GM21723 (cell line): Measurements from ENCODE around the gene ATP6V0A1.
"Not testable (repeated sequence)": the region's sequence is repeated elsewhere in the genome, so short reads cannot be mapped to it uniquely, and the experiment has no call there.

Experiments
- ATAC-seq: cut with Tn5 transposase; IDR thresholded peaks from one replicate; pipeline ENCODE4 v1.9.1; 2021; ENCODE audit warnings: mild to moderate bottlenecking, moderate library complexity; ENCODE audit not compliant: unreplicated experiment

ATP6V0A1 gene

DNA sequence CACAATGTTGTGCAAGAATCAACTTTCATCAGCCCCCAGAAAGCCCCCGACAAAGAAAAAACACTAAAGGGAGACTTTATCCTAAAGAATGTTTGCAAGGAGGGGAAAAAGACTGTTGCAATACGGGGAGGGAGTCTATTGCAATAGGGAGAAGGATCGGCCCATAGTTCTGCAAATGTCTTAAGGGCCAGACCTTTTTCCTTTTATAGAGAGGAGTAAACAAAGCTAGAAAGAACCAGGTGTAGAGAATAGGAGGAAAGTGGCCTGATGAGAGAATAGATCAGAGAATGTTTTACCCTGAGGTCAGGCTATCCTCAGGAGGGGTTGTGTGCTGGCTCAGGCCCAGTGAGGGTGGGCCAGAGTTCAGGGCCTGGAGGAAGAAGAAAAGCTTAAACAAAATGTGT is 26.9 kb upstream of the ATP6V0A1 start:
- ATAC-seq: no peak

DNA sequence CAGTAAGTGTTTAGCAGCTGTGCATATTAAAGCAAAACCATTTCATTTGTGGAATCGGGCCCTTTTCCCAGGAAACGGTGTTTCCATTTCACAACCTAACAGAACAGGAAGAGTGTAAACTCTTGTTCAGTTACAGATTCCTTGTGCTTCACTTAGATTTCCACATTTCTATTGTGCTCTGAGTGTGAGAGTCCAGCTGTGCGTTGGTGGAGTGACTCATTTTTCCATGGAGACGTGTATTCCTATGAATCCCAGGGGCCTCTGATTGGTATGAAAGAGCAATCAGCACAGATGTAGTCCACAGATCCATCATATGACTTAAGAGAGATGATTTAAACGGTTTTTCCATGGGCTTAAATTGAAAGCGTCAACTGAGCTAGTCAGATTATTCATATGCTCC is 22.3 kb upstream of the ATP6V0A1 start:
- no peak for ATAC-seq

DNA sequence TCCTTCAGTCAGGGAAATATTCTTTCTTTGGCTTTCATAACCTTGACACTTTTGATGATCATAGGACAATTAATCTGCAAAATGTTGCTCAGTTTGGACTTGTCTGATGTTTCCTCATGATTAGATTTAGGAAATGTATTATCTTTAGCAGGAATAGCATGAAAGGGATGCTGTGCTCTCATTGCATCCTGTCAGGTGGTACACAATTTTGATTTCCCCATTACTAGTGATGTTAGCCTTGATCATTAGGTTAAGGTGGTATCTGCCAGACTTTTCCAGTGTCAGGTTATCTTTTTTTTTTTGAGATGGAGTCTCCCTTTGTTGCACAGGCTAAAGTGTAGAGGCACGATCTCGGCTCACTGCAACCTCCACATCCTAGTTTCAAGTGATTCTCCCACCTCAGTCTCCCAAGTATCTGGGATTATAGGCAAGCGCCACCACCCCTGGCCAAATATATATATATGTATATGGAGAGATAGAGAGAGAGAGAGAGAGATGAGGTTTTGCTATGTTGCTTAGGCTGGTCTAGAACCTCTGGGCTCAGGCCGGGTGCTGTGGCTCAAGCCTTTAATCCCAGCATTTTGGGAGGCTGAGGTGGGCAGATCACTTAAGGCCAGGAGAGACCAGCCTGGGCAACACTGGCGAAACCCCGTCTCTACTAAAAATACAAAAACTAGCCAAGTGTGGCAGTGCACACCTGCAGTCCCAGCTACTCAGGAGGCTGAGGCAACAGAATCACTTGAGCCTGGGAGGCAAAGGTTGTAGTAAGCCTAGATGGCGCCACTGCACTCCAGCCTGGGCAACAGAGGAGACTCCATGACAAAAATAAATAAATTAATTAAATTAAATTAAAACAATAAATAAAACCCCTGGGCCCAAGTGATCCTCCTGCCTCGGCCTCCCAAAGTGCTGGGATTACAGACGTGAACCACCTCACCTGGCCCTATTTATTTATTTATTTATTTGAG is 19.8 kb upstream of the ATP6V0A1 start:
- ATAC-seq: no peak

DNA sequence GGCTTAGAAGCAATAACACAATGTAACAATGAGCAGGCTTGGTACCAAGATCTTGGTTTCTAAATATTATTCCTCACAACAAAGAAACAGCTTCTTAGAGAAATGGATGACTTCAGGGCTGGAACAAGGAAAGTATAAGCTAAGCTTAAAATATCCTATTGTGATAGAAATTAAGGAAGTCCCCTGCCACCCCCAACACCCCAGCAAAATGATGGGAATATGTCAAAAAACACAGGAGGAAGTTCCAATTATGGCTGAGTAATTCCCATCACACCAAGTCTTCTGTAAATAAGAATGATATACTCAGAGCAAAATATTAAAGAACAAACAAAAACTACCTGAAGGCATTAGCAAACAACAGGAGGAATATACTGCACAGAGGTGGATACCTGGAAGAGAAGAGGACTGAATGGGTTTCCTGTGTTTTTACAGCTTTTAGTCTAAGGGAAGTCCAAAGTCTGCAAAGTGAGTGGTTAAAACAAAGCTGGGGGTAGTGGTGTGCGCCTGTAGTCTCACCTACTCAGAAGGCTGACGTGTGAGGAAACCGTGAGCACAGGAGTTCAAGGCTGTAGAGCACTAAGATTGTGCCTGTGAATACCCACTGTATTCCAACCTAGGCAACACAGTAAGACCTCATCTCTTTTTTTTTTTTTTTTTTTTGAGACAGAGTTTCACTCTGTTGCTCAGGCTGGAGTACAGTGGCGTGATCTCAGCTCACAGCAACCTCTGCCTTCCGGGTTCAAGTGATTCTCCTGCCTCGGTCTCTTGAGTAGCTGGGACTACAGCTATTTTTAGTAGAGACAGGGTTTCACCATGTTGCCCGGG is 17.1 kb upstream of the ATP6V0A1 start:
- no peak for ATAC-seq

GRCh38 chr17:42442196-42442565 is 16.5 kb upstream of the ATP6V0A1 start:
- no peak for ATAC-seq

- not testable (repeated sequence) for ATAC-seq
Measured at GRCh38 chr17:42449176-42449575, 9.5 kb upstream of the ATP6V0A1 start.

- ATAC-seq: not testable (repeated sequence)
Measured at GRCh38 chr17:42449838-42450237, 8.8 kb upstream of the ATP6V0A1 start.

- not testable (repeated sequence) for ATAC-seq
Measured at GRCh38 chr17:42451270-42451669, 7.4 kb upstream of the ATP6V0A1 start.

- ATAC-seq: no peak
Measured at GRCh38 chr17:42453439-42453838, 5.2 kb upstream of the ATP6V0A1 start.

GRCh38 chr17:42454987-42455386 is 3.7 kb upstream of the ATP6V0A1 start:
- not testable (repeated sequence) for ATAC-seq

GRCh38 chr17:42456223-42457106 is 2.2 kb upstream of the ATP6V0A1 start:
- no peak for ATAC-seq

GRCh38 chr17:42457107-42457792 is 1.4 kb upstream of the ATP6V0A1 start:
- no peak for ATAC-seq

DNA sequence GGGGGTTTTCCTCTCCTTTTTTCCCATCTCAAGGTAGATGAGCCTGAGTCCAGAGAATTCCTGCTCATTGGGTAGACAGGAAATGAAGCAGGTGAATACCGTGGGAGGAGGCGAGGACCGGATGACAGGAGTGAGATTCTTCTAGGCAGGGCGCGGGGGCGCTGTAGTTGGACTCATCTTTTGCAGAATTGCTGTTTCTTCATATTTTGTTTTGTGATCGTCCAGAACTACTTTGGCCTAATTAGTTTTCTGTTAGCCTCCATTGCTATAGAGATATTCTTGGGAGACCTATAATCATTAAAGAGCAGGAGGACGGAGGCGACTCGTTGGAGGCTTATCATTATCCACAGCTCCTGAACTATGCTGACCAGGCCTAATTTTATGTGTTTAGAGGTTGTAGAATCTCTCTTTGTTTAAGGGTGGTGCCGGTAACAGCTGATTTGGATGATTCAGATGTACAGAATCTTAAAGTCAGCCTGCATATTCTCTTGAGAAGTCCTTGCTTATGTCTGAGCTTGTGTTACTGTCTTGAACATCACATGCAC is 650 bp downstream of the ATP6V0A1 start:
- ATAC-seq: no peak

DNA sequence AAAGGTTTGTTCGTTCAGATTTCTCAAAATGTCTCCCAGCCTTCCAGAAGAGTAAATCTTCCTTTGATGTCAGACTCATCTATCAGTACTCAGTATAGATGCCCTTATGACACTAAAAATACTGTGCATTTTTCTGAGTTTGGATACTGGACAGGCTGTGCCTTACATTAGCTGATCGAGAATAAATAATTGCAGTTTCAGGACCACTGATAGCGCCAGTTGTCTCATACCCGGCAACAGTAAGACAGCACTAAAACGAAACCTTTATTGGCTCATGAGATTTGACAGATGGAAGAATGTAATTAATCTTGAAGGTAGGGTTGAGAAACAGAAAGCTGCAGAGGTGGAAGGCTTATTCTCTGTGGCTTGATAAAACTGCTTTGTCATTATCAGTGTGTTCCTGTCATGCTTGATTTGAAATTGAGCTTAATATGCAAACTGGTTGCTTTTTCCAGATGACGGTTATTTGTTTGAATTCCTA is 1.2 kb downstream of the ATP6V0A1 start:
- no peak for ATAC-seq

DNA sequence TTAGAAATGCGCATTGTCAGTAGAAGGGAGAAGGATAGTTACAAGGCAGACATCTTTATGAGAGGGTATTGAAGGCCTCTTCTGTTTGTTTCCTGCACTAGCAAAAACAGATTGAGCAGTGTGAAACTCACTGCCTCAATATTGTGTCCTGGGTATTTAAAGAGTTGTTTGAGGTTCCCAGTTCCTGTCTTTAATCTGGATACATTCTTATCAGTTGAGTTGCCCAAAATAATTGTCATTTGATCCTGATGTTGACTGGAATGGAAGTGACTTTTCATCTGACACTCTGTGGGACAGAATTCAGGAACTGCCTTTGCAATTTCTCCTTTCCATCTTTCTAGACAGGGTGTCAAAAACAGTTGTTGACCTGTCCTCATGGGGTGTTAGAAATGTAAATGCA is 1.7 kb downstream of the ATP6V0A1 start:
- ATAC-seq: no peak

GRCh38 chr17:42463976-42464400 is 5.3 kb downstream of the ATP6V0A1 start:
- ATAC-seq: no peak

DNA sequence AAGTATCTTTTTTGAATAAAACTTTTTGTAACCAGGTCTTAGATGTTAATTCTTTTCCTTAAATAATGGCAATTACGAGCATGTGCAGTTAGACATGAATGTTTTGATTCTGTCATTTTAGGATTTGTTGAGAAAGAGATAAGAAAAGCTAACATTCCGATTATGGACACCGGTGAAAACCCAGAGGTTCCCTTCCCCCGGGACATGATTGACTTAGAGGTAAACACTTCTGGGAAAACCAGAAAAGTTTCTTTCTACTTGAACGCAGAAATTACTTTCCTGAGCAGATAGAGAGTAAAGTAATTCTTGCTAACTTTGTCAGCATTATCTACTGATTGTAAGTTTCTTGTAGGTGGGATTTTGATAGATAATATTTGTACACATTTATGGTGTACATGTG is 9.2 kb downstream of the ATP6V0A1 start:
- no peak for ATAC-seq

DNA sequence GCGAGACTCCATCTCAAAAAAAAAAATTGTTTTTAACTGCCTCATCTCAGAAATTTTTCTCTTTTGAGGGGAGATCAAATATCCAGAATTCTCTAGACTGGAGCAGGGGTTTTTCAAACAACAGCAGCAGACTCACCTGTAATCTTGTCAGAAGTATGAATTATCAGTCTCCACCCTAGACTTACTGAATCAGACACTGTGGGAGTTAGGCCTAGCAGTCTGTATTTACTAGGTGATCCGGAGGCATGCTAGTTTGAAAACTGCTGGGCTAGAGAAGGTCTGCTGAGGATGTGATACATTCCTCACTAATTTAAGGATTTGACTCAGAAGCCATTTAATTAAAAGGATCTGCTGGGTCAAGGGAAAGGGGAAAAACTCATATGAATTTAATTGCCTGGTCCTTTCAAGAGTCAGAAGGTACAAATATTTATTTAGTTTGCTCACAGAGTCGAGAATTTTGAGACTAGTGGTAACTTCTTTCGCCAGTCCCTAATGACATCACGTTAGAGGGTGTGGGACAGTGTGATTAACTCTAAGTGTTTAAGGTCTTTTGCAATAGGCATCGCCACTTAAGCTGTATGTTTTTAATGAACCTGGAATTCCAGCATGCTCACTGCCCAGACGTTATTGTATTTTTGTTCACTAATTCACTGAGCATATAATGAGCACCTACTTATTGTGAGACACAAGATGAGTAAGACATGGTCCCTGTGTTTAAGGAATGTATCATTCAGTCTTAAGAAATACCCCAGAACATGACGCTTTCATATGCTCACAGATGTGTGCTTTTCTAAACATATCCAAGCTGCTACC is 14.2 kb downstream of the ATP6V0A1 start:
- ATAC-seq: no peak

DNA sequence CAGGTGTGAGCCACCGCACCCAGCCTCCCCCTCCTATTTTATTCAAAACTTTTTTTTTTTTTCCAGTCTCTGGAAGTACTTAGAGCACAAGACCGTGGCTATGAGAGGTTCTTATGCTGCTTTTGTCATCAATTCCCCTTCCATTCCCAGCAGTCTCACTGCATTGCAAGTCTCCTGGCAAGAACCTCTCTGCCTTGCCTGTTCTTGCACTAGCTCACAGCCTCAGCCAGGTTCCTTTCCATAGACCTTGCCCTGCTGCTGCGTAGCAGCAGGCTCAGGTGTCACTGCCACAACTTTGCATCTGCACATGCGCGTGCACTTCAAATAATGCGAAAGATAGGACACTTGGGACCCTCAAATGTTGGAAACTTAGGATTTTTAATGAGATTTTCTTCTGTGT is 15.6 kb downstream of the ATP6V0A1 start:
- no peak for ATAC-seq
